HEK293T (cell line): ENCODE data around the gene DLG2.

Experiments used
- CTCF ChIA-PET: fragments of 350-600 bp; formaldehyde crosslinking; extraction: SDS; loops from one replicate; lab custom pipeline; 2021; ENCODE audit warnings: antibody characterized with exemption, inconsistent platforms; lab: Yijun Ruan, JAX
- POLR2A ChIA-PET: fragments of 350-600 bp; formaldehyde crosslinking; extraction: SDS; loops from one replicate; lab custom pipeline; 2020; ENCODE audit warnings: antibody characterized with exemption, inconsistent platforms; lab: Yijun Ruan, JAX
- DNase-seq: peaks from one replicate; pipeline ENCODE4 v3.0.0; 2012; ENCODE audit warnings: mixed read lengths; ENCODE audit errors: extremely low spot score
- ARNT ChIP-seq: fragments of 450-650 bp; IDR thresholded peaks from 2 replicates; pipeline ENCODE4 v1.6.1; 2017; ENCODE audit warnings: mild to moderate bottlenecking
- BHLHE40 ChIP-seq: fragments of 450-650 bp; IDR thresholded peaks from 2 replicates; pipeline ENCODE4 v1.6.1; 2016; ENCODE audit warnings: mild to moderate bottlenecking, moderate library complexity, borderline replicate concordance
- CTBP1 ChIP-seq: fragments of 450-650 bp; IDR thresholded peaks from 2 replicates; pipeline ENCODE4 v1.6.1; 2016; ENCODE audit warnings: borderline replicate concordance
- ELF4 ChIP-seq: fragments of 450-650 bp; IDR thresholded peaks from 2 replicates; pipeline ENCODE4 v1.6.1; 2017; ENCODE audit warnings: antibody characterized with exemption
- FOXA1 ChIP-seq: fragments of 450-650 bp; IDR thresholded peaks from 2 replicates; pipeline ENCODE4 v1.6.1; 2016; ENCODE audit warnings: mild to moderate bottlenecking
- FOXK2 ChIP-seq: fragments of 450-650 bp; IDR thresholded peaks from 2 replicates; pipeline ENCODE4 v1.6.1; 2016; ENCODE audit warnings: mild to moderate bottlenecking
- FOXM1 ChIP-seq: fragments of 450-650 bp; IDR thresholded peaks from 2 replicates; pipeline ENCODE4 v1.6.1; 2017; ENCODE audit warnings: mild to moderate bottlenecking, borderline replicate concordance
- HDGF ChIP-seq: fragments of 450-650 bp; IDR thresholded peaks from 2 replicates; pipeline ENCODE4 v1.6.1; 2017; ENCODE audit warnings: antibody characterized with exemption, borderline replicate concordance
- L3MBTL2 ChIP-seq: fragments of 450-650 bp; conservative IDR thresholded peaks from 2 replicates; pipeline ENCODE4 v1.6.1; 2016; ENCODE audit warnings: mild to moderate bottlenecking
- LEF1 ChIP-seq: fragments of 450-650 bp; IDR thresholded peaks from 2 replicates; pipeline ENCODE4 v1.6.1; 2017; ENCODE audit warnings: mild to moderate bottlenecking, borderline replicate concordance
- NFRKB ChIP-seq: fragments of 450-650 bp; IDR thresholded peaks from 2 replicates; pipeline ENCODE4 v1.6.1; 2016; ENCODE audit warnings: mild to moderate bottlenecking, moderate library complexity
- PKNOX1 ChIP-seq: fragments of 450-650 bp; IDR thresholded peaks from 2 replicates; pipeline ENCODE4 v1.6.1; 2016
- SP1 ChIP-seq: fragments of 450-650 bp; IDR thresholded peaks from 2 replicates; pipeline ENCODE4 v1.6.1; 2017
- SUZ12 ChIP-seq: fragments of 450-650 bp; IDR thresholded peaks from 2 replicates; pipeline ENCODE4 v1.6.1; 2016; ENCODE audit warnings: mild to moderate bottlenecking
- TARDBP ChIP-seq: fragments of 450-650 bp; IDR thresholded peaks from 2 replicates; pipeline ENCODE4 v1.6.1; 2016
- ZNF384 ChIP-seq: fragments of 450-650 bp; IDR thresholded peaks from 2 replicates; pipeline ENCODE4 v1.6.1; 2016

The DLG2 gene

GRCh38 chr11:84958295-84958694 lies 668.8 kb downstream of the DLG2 start:
- POLR2A ChIA-PET: no interaction called here
- TF ChIP-seq HDGF (no peak), ELF4 (no peak), FOXM1 (no peak), SP1 (no peak), SUZ12 (no peak), PKNOX1 (no peak), FOXA1 (no peak), FOXK2 (no peak)
- CTCF ChIA-PET: no interaction called here
- DNase-seq: no peak

GRCh38 chr11:84950569-84951270 lies 676.4 kb downstream of the DLG2 start:
- CTCF ChIA-PET: no interaction called here
- no peak for DNase-seq
- TF ChIP-seq FOXA1 (no peak), HDGF (no peak), CTBP1 (no peak), PKNOX1 (no peak), L3MBTL2 (no peak), LEF1 (no peak), SP1 (no peak), ELF4 (no peak), TARDBP (no peak), ARNT (no peak), ZNF384 (no peak), FOXM1 (no peak), SUZ12 (no peak), BHLHE40 (no peak), FOXK2 (no peak), NFRKB (no peak)
- POLR2A ChIA-PET: no interaction called here

- no peak for DNase-seq
- CTCF ChIA-PET: no interaction called here
These were observed 679.1 kb downstream of the DLG2 start for GRCh38 chr11:84947970-84948580.

GRCh38 chr11:84947070-84947469 lies 680.1 kb downstream of the DLG2 start:
- no peak for DNase-seq
- CTCF ChIA-PET: no interaction called here
- POLR2A ChIA-PET: no interaction called here
- TF ChIP-seq SUZ12 (no peak), ELF4 (no peak), ZNF384 (no peak), CTBP1 (no peak), NFRKB (no peak), ARNT (no peak), BHLHE40 (no peak), FOXK2 (no peak), L3MBTL2 (no peak), TARDBP (no peak), LEF1 (no peak), FOXM1 (no peak), PKNOX1 (no peak)

More at GRCh38 chr11:84947970-84948580, 679.1 kb downstream of the DLG2 start:
- TF ChIP-seq PKNOX1 (no peak), LEF1 (no peak), SP1 (no peak), ELF4 (no peak), L3MBTL2 (no peak), HDGF (no peak), ARNT (no peak), ZNF384 (no peak), FOXA1 (no peak)
- POLR2A ChIA-PET: no interaction called here

GRCh38 chr11:84930863-84931262 lies 696.3 kb downstream of the DLG2 start:
- DNase-seq: no peak
- ChIA-PET CTCF (no interaction called here), POLR2A (no interaction called here)
- TF ChIP-seq ELF4: no peak
- no peak for TF ChIP-seq FOXK2
- TF ChIP-seq ARNT: no peak
- no peak for TF ChIP-seq FOXA1
- TF ChIP-seq ZNF384: no peak
- no peak for TF ChIP-seq LEF1
- TF ChIP-seq FOXM1: no peak
- no peak for TF ChIP-seq BHLHE40
- no peak for TF ChIP-seq HDGF
- TF ChIP-seq SUZ12: no peak
- TF ChIP-seq L3MBTL2: no peak
- TF ChIP-seq NFRKB: no peak
- no peak for TF ChIP-seq PKNOX1
- no peak for TF ChIP-seq CTBP1
- TF ChIP-seq TARDBP: no peak
